GM18502 (cell line): Measurements from ENCODE around the gene PITX1.

Source experiments
- ATAC-seq: cut with Tn5 transposase; IDR thresholded peaks from one replicate; pipeline ENCODE4 v1.9.1; 2021; ENCODE audit warnings: mild to moderate bottlenecking; ENCODE audit not compliant: unreplicated experiment, poor library complexity

The PITX1 gene

GRCh38 chr5:134982230-134982629, 51.8 kb downstream of the PITX1 start:
- ATAC-seq, result no peak

GRCh38 chr5:134979416-134979815, 54.6 kb downstream of the PITX1 start:
- ATAC-seq, result no peak
